HG03175 (cell line): Measurements from ENCODE around the gene TUBGCP6.
"Not testable (repeated sequence)": the region's sequence is repeated elsewhere in the genome, so short reads cannot be mapped to it uniquely, and the experiment has no call there.

Source experiments
- ATAC-seq: cut with Tn5 transposase; IDR thresholded peaks from one replicate; pipeline ENCODE4 v1.9.1; 2021; ENCODE audit warnings: mild to moderate bottlenecking, moderate library complexity; ENCODE audit not compliant: unreplicated experiment

TUBGCP6 gene

GRCh38 chr22:50280708-50281383 lies 36.0 kb upstream of the TUBGCP6 start:
- ATAC-seq = no peak

- ATAC-seq = no peak
Measured at GRCh38 chr22:50280022-50280707, 35.3 kb upstream of the TUBGCP6 start.

GRCh38 chr22:50278956-50279619 lies 34.3 kb upstream of the TUBGCP6 start:
- no peak for ATAC-seq

- no peak for ATAC-seq
Measured at GRCh38 chr22:50278461-50278860, 33.6 kb upstream of the TUBGCP6 start.

- no peak for ATAC-seq
Measured at GRCh38 chr22:50277761-50278160, 32.9 kb upstream of the TUBGCP6 start.

- peak; percentile 66 for ATAC-seq
Measured at GRCh38 chr22:50276143-50276542, 31.3 kb upstream of the TUBGCP6 start.

- ATAC-seq = no peak
Measured at GRCh38 chr22:50275181-50276055, 30.6 kb upstream of the TUBGCP6 start.

GRCh38 chr22:50274771-50275170 lies 29.9 kb upstream of the TUBGCP6 start:
- no peak for ATAC-seq

GRCh38 chr22:50274311-50274710 lies 29.5 kb upstream of the TUBGCP6 start:
- no peak for ATAC-seq

- not testable (repeated sequence) for ATAC-seq
Measured at GRCh38 chr22:50273781-50274180, 29.0 kb upstream of the TUBGCP6 start.

GRCh38 chr22:50273352-50273751 lies 28.5 kb upstream of the TUBGCP6 start:
- ATAC-seq = not testable (repeated sequence)

- ATAC-seq = no peak
Measured at GRCh38 chr22:50272044-50272802, 27.4 kb upstream of the TUBGCP6 start.

- no peak for ATAC-seq
Measured at GRCh38 chr22:50271519-50271970, 26.7 kb upstream of the TUBGCP6 start.

- ATAC-seq = no peak
Measured at GRCh38 chr22:50270666-50271394, 26.0 kb upstream of the TUBGCP6 start.

GRCh38 chr22:50269970-50270665 lies 25.3 kb upstream of the TUBGCP6 start, which contains the start of gene MAPK11:
TSS of gene MAPK11 (minus strand) at chr22:50270380. CDS start at chr22:50270292, 88 bp downstream.
- ATAC-seq = no peak

- ATAC-seq = no peak
Measured at GRCh38 chr22:50269573-50269969, 24.7 kb upstream of the TUBGCP6 start.

- ATAC-seq = no peak
Measured at GRCh38 chr22:50268655-50269113, 23.9 kb upstream of the TUBGCP6 start.

- ATAC-seq = no peak
Measured at GRCh38 chr22:50267591-50268390, 23.0 kb upstream of the TUBGCP6 start.
